Measurements from ENCODE around the gene HOXB1. TPM values are rescaled to one million over a fixed set of nuclear protein-coding genes. Genes with fewer than 3 reads are reported as not detected.

Gene HOXB1
- not detected in 2 replicates for total RNA-seq

GRCh38 chr17:48530887-48531272, at the start of gene HOXB1:
HOXB1 (minus strand) TSS chr17:48531011; CDS start chr17:48530904, 107 bp downstream.

GRCh38 chr17:48577946-48578615, 47.3 kb upstream of the HOXB1 start, which contains the start of gene HOXB4:
HOXB4 (minus strand) TSS chr17:48578350; CDS start chr17:48578319, 31 bp downstream.

GRCh38 chr17:48545022-48545375, 14.2 kb upstream of the HOXB1 start, which contains the start of gene HOXB2:
HOXB2 (minus strand) TSS chr17:48545109; CDS start chr17:48544911, 198 bp downstream.

Other genes with a start within 250 kb of the HOXB1 start
- not detected in 2 replicates for gene SKAP1, start 100.8 kb downstream of the HOXB1 start, total RNA-seq
- 2.3 and 8.4 TPM in 2 replicates for gene HOXB2, start 14.1 kb upstream of the HOXB1 start, total RNA-seq
- gene HOXB4, start 47.3 kb upstream of the HOXB1 start, total RNA-seq: 1.7 and 3.3 TPM in 2 replicates
- 3.8 and 10.2 TPM in 2 replicates for gene HOXB3, start 59.2 kb upstream of the HOXB1 start, total RNA-seq
- 0.09 and 0.16 TPM in 2 replicates for gene HOXB5, start 62.8 kb upstream of the HOXB1 start, total RNA-seq
- gene HOXB6, start 74.0 kb upstream of the HOXB1 start, total RNA-seq: 1.5 and 3.2 TPM in 2 replicates
- 2.9 and 3.8 TPM in 2 replicates for gene HOXB7, start 80.0 kb upstream of the HOXB1 start, total RNA-seq
- gene HOXB8, start 84.3 kb upstream of the HOXB1 start, total RNA-seq: under 0.01 TPM in 1 of 2 replicates, not detected in the other
- gene HOXB9, start 95.3 kb upstream of the HOXB1 start, total RNA-seq: not detected in 2 replicates
- not detected in 2 replicates for gene PRAC1, start 191.5 kb upstream of the HOXB1 start, total RNA-seq
- gene PRAC2, start 192.2 kb upstream of the HOXB1 start, total RNA-seq: not detected in 2 replicates
- not detected in 2 replicates for gene HOXB13, start 197.7 kb upstream of the HOXB1 start, total RNA-seq

All from bronchial smooth muscle cell (primary cell).